H1 (cell line): ENCODE measurements around the gene TENT4B.

Experiments
- CHD2 ChIP-seq: IDR thresholded peaks from 2 replicates; pipeline ENCODE4 v1.6.1; 2012; ENCODE audit warnings: low read length, improper control_type of control experiment
- EGR1 ChIP-seq: IDR thresholded peaks from 2 replicates; pipeline ENCODE4 v1.6.1; 2011; ENCODE audit warnings: low read depth, low read length, borderline replicate concordance
- EP300 ChIP-seq, 2 experiments: IDR thresholded peaks; 1 replicate in 1 of 2; 2 replicates in 1 of 2; pipeline ENCODE4 v1.6.1; 2011 to 2012; ENCODE audit warnings: low read depth in 2 of 2, low read length in 2 of 2, mild to moderate bottlenecking in 2 of 2, borderline replicate concordance in 1 of 2, inconsistent platforms in 1 of 2, moderate library complexity in 1 of 2
- EZH2 ChIP-seq: fragments of 200-600 bp; sonication (generic); IDR thresholded peaks from 2 replicates; pipeline ENCODE4 v1.7.1; 2012; ENCODE audit warnings: low read depth, mild to moderate bottlenecking, moderate library complexity, low read length, inconsistent platforms; ENCODE audit not compliant: severe bottlenecking
- GABPA ChIP-seq: IDR thresholded peaks from 2 replicates; pipeline ENCODE4 v1.6.1; 2011; ENCODE audit warnings: mild to moderate bottlenecking, low read length, moderate library complexity, borderline replicate concordance; ENCODE audit not compliant: insufficient read depth
- JUND ChIP-seq: IDR thresholded peaks from 2 replicates; pipeline ENCODE4 v1.6.1; 2011; ENCODE audit warnings: mild to moderate bottlenecking, improper control_type of control experiment, low read length
- POLR2A ChIP-seq, 2 experiments: IDR thresholded peaks; 1 replicate in 1 of 2; 2 replicates in 1 of 2; pipeline ENCODE4 v1.6.1; 2011; ENCODE audit warnings: low read depth in 2 of 2, low read length in 2 of 2, mild to moderate bottlenecking in 2 of 2; ENCODE audit errors: control extremely low read depth in 1 of 2
- RAD21 ChIP-seq, 2 experiments: IDR thresholded peaks in 1 of 2; conservative IDR thresholded peaks in 1 of 2; 2 replicates each; pipeline ENCODE4 v1.6.1; 2011; ENCODE audit warnings: low read depth in 2 of 2, low read length in 2 of 2, improper control_type of control experiment in 1 of 2, inconsistent platforms in 1 of 2, mild to moderate bottlenecking in 1 of 2, moderate library complexity in 1 of 2
- RFX5 ChIP-seq: IDR thresholded peaks from 2 replicates; pipeline ENCODE4 v1.6.1; 2011; ENCODE audit warnings: low read depth, low read length, improper control_type of control experiment, borderline replicate concordance
- TF ChIP-seq, protein P1 (sequence below), 3 experiments: IDR thresholded peaks; 1 replicate in 2 of 3; 2 replicates in 1 of 3; pipeline versions ENCODE4 v1.5.1 to v1.6.1; 2011; ENCODE audit warnings: low read length in 3 of 3, mild to moderate bottlenecking in 3 of 3, inconsistent platforms in 2 of 3, low read depth in 1 of 3, moderate library complexity in 1 of 3; ENCODE audit not compliant: insufficient read depth in 1 of 3; ENCODE audit errors: control extremely low read depth in 1 of 3

DNA sequence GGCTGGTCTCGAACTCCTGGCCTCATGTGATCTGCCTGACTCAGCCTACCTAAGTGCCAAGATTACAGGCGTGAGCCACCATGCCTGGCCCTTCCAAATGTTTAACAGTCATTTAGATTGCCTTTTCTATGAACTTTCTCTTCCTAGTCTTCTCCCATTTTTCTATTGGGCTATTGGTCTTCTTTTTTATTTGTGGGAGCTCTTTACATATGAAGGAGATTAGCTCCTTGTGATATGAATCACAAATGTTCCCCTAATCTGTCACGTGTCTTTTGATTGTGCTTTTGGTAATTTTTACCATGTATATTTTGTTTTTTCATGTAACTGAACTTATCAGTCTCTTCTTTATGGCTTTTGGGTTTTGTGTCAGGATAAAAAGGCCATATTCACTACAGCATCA, 125.1 kb downstream of the TENT4B start:
- TF ChIP-seq JUND = no peak
- TF ChIP-seq, protein P1, sequence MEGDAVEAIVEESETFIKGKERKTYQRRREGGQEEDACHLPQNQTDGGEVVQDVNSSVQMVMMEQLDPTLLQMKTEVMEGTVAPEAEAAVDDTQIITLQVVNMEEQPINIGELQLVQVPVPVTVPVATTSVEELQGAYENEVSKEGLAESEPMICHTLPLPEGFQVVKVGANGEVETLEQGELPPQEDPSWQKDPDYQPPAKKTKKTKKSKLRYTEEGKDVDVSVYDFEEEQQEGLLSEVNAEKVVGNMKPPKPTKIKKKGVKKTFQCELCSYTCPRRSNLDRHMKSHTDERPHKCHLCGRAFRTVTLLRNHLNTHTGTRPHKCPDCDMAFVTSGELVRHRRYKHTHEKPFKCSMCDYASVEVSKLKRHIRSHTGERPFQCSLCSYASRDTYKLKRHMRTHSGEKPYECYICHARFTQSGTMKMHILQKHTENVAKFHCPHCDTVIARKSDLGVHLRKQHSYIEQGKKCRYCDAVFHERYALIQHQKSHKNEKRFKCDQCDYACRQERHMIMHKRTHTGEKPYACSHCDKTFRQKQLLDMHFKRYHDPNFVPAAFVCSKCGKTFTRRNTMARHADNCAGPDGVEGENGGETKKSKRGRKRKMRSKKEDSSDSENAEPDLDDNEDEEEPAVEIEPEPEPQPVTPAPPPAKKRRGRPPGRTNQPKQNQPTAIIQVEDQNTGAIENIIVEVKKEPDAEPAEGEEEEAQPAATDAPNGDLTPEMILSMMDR (IDR thresholded peaks at IDR 0.05; ENCODE audit: control extremely low read depth in 1 of 3, insufficient read depth in 1 of 3, low read depth in 1 of 3, low read length in 3 of 3) = no peak
- no peak for TF ChIP-seq RAD21 (IDR thresholded peaks at IDR 0.05 in 1 of 2, conservative IDR thresholded peaks at IDR 0.05 in 1 of 2; ENCODE audit: low read depth in 2 of 2, low read length in 2 of 2)
- no peak for TF ChIP-seq EZH2
- no peak for TF ChIP-seq EP300 (IDR thresholded peaks at IDR 0.05; ENCODE audit: borderline replicate concordance in 1 of 2, low read depth in 2 of 2, low read length in 2 of 2)
- no peak for TF ChIP-seq GABPA
- no peak for TF ChIP-seq EGR1
- TF ChIP-seq CHD2 = no peak
- TF ChIP-seq RFX5 = no peak
- no peak for TF ChIP-seq POLR2A (IDR thresholded peaks at IDR 0.05; ENCODE audit: control extremely low read depth in 1 of 2, low read depth in 2 of 2, low read length in 2 of 2)
